HG03432 (cell line): ENCODE results near the gene RFT1.

ENCODE experiments used
- ATAC-seq: cut with Tn5 transposase; IDR thresholded peaks from one replicate; pipeline ENCODE4 v1.9.1; 2021; ENCODE audit warnings: mild to moderate bottlenecking, moderate library complexity; ENCODE audit not compliant: unreplicated experiment

Gene RFT1

DNA sequence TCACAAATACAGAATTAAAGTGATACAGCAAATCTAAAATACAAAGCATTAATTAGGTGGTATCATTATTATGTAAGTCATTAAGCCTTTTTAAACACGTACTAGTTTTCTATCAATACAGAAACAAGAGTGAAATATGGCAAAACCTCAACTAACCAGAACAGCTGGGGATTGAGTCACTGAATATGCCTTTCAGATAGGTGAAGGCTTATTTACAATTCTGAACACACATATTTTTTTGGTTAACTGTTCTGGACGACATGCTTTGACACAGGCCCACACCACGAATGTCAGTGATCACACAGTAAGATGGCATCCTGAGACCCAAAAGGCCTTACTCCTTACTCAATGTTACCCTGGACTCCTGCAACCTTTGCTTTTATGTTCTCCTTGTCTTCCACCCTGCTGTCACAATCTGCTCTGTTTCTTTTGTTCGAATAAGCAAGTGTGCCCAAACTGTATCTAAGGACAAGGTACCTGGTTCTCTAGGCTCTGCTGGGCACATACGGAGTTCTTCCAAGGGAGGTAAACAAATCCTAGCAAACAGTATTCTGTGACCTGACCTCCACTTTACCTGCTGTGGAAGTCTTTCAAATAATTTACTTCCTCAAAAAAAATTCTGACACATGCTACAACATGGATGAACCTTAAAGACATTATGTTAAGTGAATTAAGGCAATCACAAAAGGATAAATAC lies 91.4 kb downstream of the RFT1 start:
- ATAC-seq, result no peak
